Measurements from ENCODE around the gene BCAR3.

DNA sequence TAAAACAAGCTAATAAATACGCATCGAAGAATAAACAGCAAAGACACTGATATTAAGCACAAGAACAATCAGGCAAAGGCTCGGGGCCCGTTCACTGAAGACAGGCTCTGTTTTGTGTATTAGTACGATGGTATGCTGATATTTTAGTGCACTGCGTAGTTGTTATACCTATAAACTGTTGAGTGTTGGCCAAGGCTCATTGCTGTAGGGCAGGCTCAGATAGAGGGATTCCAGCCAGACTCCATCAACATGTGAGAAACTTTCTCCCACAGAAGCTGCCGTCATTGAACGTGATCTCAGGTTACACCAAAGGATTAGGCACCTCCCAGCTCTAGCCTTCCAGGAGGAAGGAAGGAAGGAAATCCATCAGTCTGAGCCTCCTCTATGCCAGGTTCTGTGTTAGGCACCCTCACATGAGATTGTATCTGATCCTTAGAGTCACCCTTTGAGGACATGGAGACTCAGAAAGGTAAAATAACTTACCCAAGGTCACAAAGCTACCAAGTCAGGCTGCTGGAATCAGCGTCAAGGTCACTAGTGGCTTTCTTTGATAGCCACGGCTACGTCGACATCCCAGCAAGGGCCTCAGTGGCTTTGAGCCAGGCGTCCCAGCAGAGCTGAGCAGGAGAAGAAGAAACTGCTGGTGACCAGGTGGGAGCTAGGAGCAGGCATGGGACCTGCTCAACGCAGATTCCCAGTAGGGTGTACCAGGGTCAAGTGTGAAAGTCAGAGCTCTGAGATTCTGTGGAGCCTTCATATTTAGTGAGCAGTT is 14.8 kb downstream of the BCAR3 start:
- no peak for TF ChIP-seq POLR2AphosphoS5 (IDR thresholded peaks at IDR 0.05; ENCODE audit: low read depth, low read length)
- TF ChIP-seq TAF1 (IDR thresholded peaks at IDR 0.05; ENCODE audit: borderline replicate concordance, low read depth, low read length): no peak
- no peak for TF ChIP-seq POLR2A (IDR thresholded peaks at IDR 0.05; ENCODE audit: low read depth, low read length)

Measured in GM12892 (cell line).